Kidney epithelial cell (primary cell): ENCODE results near the gene UNC50. TPM values are rescaled to one million over a fixed set of nuclear protein-coding genes. Genes with fewer than 3 reads are reported as not detected.
"Not testable (repeated sequence)": the region's sequence is repeated elsewhere in the genome, so short reads cannot be mapped to it uniquely, and the experiment has no call there.

Source experiments
- DNase-seq: peaks from one replicate; pipeline ENCODE4 v3.0.0-alpha.2; 2010; ENCODE audit warnings: low read depth
- H3K27me3 ChIP-seq: 2 replicates; pipeline ENCODE4 v1.6.0; 2011; ENCODE audit warnings: low read length; ENCODE audit not compliant: control insufficient read depth, insufficient read depth
- H3K36me3 ChIP-seq: 2 replicates; pipeline ENCODE4 v1.5.1; 2011; ENCODE audit warnings: low read length; ENCODE audit not compliant: control insufficient read depth, insufficient read depth
- H3K4me3 ChIP-seq: 2 replicates; pipeline ENCODE4 v1.5.1; 2011; ENCODE audit warnings: low read depth, mild to moderate bottlenecking, control low read depth, low read length
- CTCF ChIP-seq: IDR thresholded peaks from 2 replicates; pipeline ENCODE4 v1.5.1; 2011; ENCODE audit warnings: mild to moderate bottlenecking, moderate library complexity, low read length, control low read depth, inconsistent platforms; ENCODE audit not compliant: insufficient read depth, poor library complexity, severe bottlenecking
- total RNA-seq: library from RNA; depleted of rRNA; stranded (reverse); fragments of >200 nt; gene quantifications from 2 replicates; pipeline ENCODE4 v1.2.3, GENCODE V29; 2015

Gene UNC50
- total RNA-seq, 1 donor from 2014 or later: 57.1 TPM

GRCh38 chr2:98592565-98592964, 15.8 kb upstream of the UNC50 start:
- Histone ChIP-seq H3K27me3 (no peaks in the 10 kb centered on the region), H3K4me3 (no peak overlapping the region), H3K36me3 (no peaks in the 10 kb centered on the region)
- DNase-seq: no peak
- no peak for TF ChIP-seq CTCF

GRCh38 chr2:98594665-98595064, 13.7 kb upstream of the UNC50 start:
- H3K4me3 ChIP-seq, DNase-seq, H3K27me3 ChIP-seq, H3K36me3 ChIP-seq: not testable (repeated sequence)

DNA sequence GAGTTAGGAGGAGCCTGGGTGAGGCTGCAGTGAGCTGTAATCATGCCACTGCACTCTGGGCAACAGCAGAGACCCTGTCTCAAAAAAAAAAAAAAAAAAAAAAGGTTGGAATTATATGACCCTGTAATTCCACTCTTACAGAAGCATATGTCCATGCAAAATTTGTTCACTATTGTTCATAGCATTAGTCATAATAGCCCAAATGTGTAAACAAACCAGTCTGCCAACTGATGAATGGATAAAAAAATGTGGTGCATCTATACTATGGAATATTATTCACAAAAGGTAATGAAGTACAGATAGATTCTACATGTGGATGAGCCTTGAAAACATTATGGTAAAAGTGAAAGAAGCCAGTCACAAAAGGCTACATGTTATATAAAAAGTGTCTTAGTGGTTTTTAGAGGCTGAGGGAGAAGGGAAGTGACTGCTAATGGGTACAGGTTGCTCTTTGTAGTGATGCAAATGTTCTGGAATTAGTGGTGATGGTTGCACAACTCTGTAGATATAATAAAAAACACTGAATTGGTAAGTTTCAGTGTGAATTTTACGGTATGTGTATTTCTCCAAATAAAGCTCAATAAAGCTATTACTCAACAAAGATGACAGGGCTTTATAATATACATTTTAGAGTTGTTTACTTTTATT, 9.5 kb upstream of the UNC50 start:
- no peaks in the 10 kb centered on the region for H3K36me3 ChIP-seq
- TF ChIP-seq CTCF: no peak

GRCh38 chr2:98601532-98602132, 6.8 kb upstream of the UNC50 start:
- DNase-seq: no peak
- H3K27me3 ChIP-seq: no peaks in the 10 kb centered on the region
- no peaks in the 10 kb centered on the region for H3K36me3 ChIP-seq
- H3K4me3 ChIP-seq: no peak overlapping the region
- TF ChIP-seq CTCF: peak; percentile 83

More for the DNA sequence above, 9.5 kb upstream of the UNC50 start:
- Histone ChIP-seq H3K4me3 (no peak overlapping the region), H3K27me3 (no peaks in the 10 kb centered on the region)
- no peak for DNase-seq

DNA sequence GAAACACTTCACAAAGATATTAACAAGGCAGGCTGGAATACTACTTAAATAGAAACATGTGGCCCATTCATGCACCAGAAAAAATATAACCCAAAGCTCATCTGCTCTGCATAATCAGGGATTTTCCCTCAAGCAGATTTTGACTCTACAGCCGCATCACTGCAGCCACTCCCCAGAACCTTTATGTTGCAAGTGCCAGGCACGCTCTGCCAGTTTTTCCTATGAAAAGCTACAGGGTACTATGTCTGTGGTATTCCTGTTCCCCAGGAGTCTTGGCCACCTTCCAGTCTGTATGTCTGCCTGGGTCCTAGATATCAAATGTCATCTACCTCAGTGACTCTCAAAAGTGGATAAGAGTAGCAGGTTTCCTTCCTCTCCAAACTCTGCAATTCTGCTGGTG, 3.8 kb upstream of the UNC50 start:
- no peaks in the 10 kb centered on the region for H3K36me3 ChIP-seq
- no peak for DNase-seq
- no peaks in the 10 kb centered on the region for H3K27me3 ChIP-seq
- no peak for TF ChIP-seq CTCF
- no peak overlapping the region for H3K4me3 ChIP-seq

- Histone ChIP-seq H3K4me3 (no peak overlapping the region), H3K36me3 (no peaks in the 10 kb centered on the region), H3K27me3 (no peaks in the 10 kb centered on the region)
- no peak for DNase-seq
- TF ChIP-seq CTCF: no peak
These were observed 3.3 kb upstream of the UNC50 start for GRCh38 chr2:98605076-98605475.
